Upper lobe of left lung (tissue), 4 donors: ENCODE results near the gene INTS4.

Experiments used
- CTCF ChIP-seq, 6 experiments: fragments of 450-650 bp in 4 of 6; fragments of 200-600 bp in 2 of 6; sonication (generic) in 2 of 6; IDR thresholded peaks; one replicate each; pipeline ENCODE4 v1.5.1; 2016 to 2019; ENCODE audit warnings: antibody characterized with exemption in 6 of 6
- POLR2A ChIP-seq, 4 donors: fragments of 450-650 bp; IDR thresholded peaks; one replicate each; pipeline ENCODE4 v1.5.1; 2016 to 2017; ENCODE audit warnings: antibody characterized with exemption in 4 of 4, mild to moderate bottlenecking in 2 of 4
- POLR2AphosphoS5 ChIP-seq, 2 donors: sonication (generic); formaldehyde crosslinking; IDR thresholded peaks; one replicate each; pipeline ENCODE4 v1.5.1; 2017; ENCODE audit warnings: antibody characterized with exemption in 2 of 2

DNA sequence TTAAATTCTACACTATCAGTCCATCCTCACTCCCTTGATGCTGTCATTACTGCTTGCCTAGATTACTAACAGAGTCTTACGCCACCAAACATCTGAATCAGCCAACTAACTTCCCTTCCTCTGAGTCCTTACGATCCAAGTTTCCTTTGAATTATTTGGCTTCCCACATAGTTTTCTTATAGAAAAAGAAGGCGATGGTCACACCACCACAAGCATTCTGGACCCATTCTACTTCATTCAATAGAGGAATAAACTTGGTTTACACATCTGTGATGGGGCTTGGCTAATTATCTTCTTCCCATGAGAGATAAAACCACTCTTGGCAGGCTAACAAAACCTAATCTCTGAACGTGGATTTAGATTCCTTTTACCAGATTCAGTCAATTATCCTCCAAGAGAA is 35.0 kb downstream of the INTS4 start:
- TF ChIP-seq CTCF (IDR thresholded peaks at IDR 0.05) (no peak), POLR2A (IDR thresholded peaks at IDR 0.05) (no peak), POLR2AphosphoS5 (IDR thresholded peaks at IDR 0.05) (no peak)
